GM21619 (cell line): Measurements from ENCODE around the gene SPON1.
"Not testable (repeated sequence)": the region's sequence is repeated elsewhere in the genome, so short reads cannot be mapped to it uniquely, and the experiment has no call there.

Experiments used
- ATAC-seq: cut with Tn5 transposase; IDR thresholded peaks from one replicate; pipeline ENCODE4 v1.9.1; 2021; ENCODE audit not compliant: unreplicated experiment

Gene SPON1

GRCh38 chr11:14232652-14233051, 270.1 kb downstream of the SPON1 start:
- ATAC-seq, result no peak

- no peak for ATAC-seq
Measured at GRCh38 chr11:14234446-14234845, 271.9 kb downstream of the SPON1 start.

GRCh38 chr11:14235701-14236100, 273.2 kb downstream of the SPON1 start:
- no peak for ATAC-seq

- peak; percentile 98 for ATAC-seq
Measured at GRCh38 chr11:14237444-14237961, 275.0 kb downstream of the SPON1 start.

- no peak for ATAC-seq
Measured at GRCh38 chr11:14240221-14240620, 277.7 kb downstream of the SPON1 start.

- ATAC-seq, result no peak
Measured at GRCh38 chr11:14240951-14241350, 278.4 kb downstream of the SPON1 start.

GRCh38 chr11:14242187-14242586, 279.7 kb downstream of the SPON1 start:
- no peak for ATAC-seq

GRCh38 chr11:14242733-14243132, 280.2 kb downstream of the SPON1 start:
- ATAC-seq, result no peak

GRCh38 chr11:14244926-14245325, 282.4 kb downstream of the SPON1 start:
- ATAC-seq, result no peak

GRCh38 chr11:14245444-14245843, 282.9 kb downstream of the SPON1 start:
- ATAC-seq, result no peak

GRCh38 chr11:14248580-14248981, 286.1 kb downstream of the SPON1 start:
- no peak for ATAC-seq

GRCh38 chr11:14249121-14249963, 286.8 kb downstream of the SPON1 start:
- peak; percentile 55 for ATAC-seq

GRCh38 chr11:14251754-14252153, 289.2 kb downstream of the SPON1 start:
- no peak for ATAC-seq

GRCh38 chr11:14252501-14252900, 290.0 kb downstream of the SPON1 start:
- ATAC-seq, result not testable (repeated sequence)

- no peak for ATAC-seq
Measured at GRCh38 chr11:14253421-14253820, 290.9 kb downstream of the SPON1 start.

GRCh38 chr11:14253840-14254239, 291.3 kb downstream of the SPON1 start:
- no peak for ATAC-seq

- no peak for ATAC-seq
Measured at GRCh38 chr11:14254533-14255237, 292.2 kb downstream of the SPON1 start.

GRCh38 chr11:14255238-14255534, 292.7 kb downstream of the SPON1 start:
- no peak for ATAC-seq

- ATAC-seq, result no peak
Measured at GRCh38 chr11:14258221-14258935, 295.9 kb downstream of the SPON1 start.

GRCh38 chr11:14259186-14259784, 296.8 kb downstream of the SPON1 start:
- ATAC-seq, result no peak

- ATAC-seq, result no peak
Measured at GRCh38 chr11:14259878-14260277, 297.4 kb downstream of the SPON1 start.
